Mucosa of rectum (tissue), 2 donors: Measurements from ENCODE around the gene EFL1.
"Not testable (repeated sequence)": the region's sequence is repeated elsewhere in the genome, so short reads cannot be mapped to it uniquely, and the experiment has no call there.

Experiments used
- H3K27ac ChIP-seq, 2 donors: one replicate each; pipeline ENCODE4 v1.7.0; 2013; ENCODE audit warnings: inconsistent platforms in 2 of 2, low read depth in 2 of 2, low read length in 2 of 2
- H3K27me3 ChIP-seq, 2 donors: one replicate each; pipeline ENCODE4 v1.7.0; 2013; ENCODE audit warnings: low read length in 2 of 2; ENCODE audit not compliant: control insufficient read depth in 2 of 2, insufficient read depth in 2 of 2
- H3K36me3 ChIP-seq, 2 donors: one replicate each; pipeline ENCODE4 v1.7.0; 2013; ENCODE audit warnings: low read length in 2 of 2; ENCODE audit not compliant: control insufficient read depth in 2 of 2, insufficient read depth in 2 of 2
- H3K4me1 ChIP-seq, 2 donors: one replicate each; pipeline ENCODE4 v1.7.0; 2013; ENCODE audit warnings: low read length in 2 of 2, mild to moderate bottlenecking in 1 of 2; ENCODE audit not compliant: control insufficient read depth in 2 of 2, insufficient read depth in 2 of 2
- H3K4me3 ChIP-seq, 2 donors: one replicate each; pipeline ENCODE4 v1.7.0; 2013; ENCODE audit warnings: low read length in 2 of 2
- H3K9ac ChIP-seq, 2 donors: one replicate each; pipeline ENCODE4 v1.7.0; 2013; ENCODE audit warnings: low read length in 2 of 2, low read depth in 1 of 2, mild to moderate bottlenecking in 1 of 2
- H3K9me3 ChIP-seq, 2 donors: one replicate each; pipeline ENCODE4 v1.7.0; 2013; ENCODE audit warnings: low read length in 2 of 2; ENCODE audit not compliant: control insufficient read depth in 2 of 2
- donor health status: healthy.
- donor health status: Normal muscosa, but diverticular disease.

Gene EFL1

GRCh38 chr15:82300883-82301282 lies 38.3 kb upstream of the EFL1 start:
- Histone ChIP-seq H3K27me3 (no peaks in the 10 kb centered on the region), H3K4me3 (no peak overlapping the region), H3K36me3 (no peaks in the 10 kb centered on the region), H3K27ac (no peak overlapping the region), H3K9me3 (no peaks in the 10 kb centered on the region), H3K4me1 (peaks cover 0 to 2% of the 10 kb centered on the region in 2 donors), H3K9ac (no peak overlapping the region)

GRCh38 chr15:82300326-82300725 lies 37.8 kb upstream of the EFL1 start:
- not testable (repeated sequence) for H3K4me1 ChIP-seq, H3K4me3 ChIP-seq, H3K36me3 ChIP-seq, H3K9me3 ChIP-seq, H3K9ac ChIP-seq, H3K27ac ChIP-seq, H3K27me3 ChIP-seq

GRCh38 chr15:82299511-82299914 lies 37.0 kb upstream of the EFL1 start:
- H3K27me3 ChIP-seq, H3K4me1 ChIP-seq, H3K4me3 ChIP-seq, H3K27ac ChIP-seq, H3K9ac ChIP-seq, H3K9me3 ChIP-seq, H3K36me3 ChIP-seq: not testable (repeated sequence)

- no peaks in the 10 kb centered on the region for H3K9me3 ChIP-seq
- no peak overlapping the region for H3K4me3 ChIP-seq
- H3K36me3 ChIP-seq, result no peaks in the 10 kb centered on the region
- H3K27me3 ChIP-seq, result no peaks in the 10 kb centered on the region
- no peak overlapping the region for H3K27ac ChIP-seq
- no peak overlapping the region for H3K9ac ChIP-seq
- peaks cover 0 to 2% of the 10 kb centered on the region in 2 donors for H3K4me1 ChIP-seq
These were observed 36.0 kb upstream of the EFL1 start for GRCh38 chr15:82298520-82298919.

- no peaks in the 10 kb centered on the region for H3K36me3 ChIP-seq
- H3K4me1 ChIP-seq, result peaks cover 0 to 2% of the 10 kb centered on the region in 2 donors
- H3K9me3 ChIP-seq, result no peaks in the 10 kb centered on the region
- H3K27me3 ChIP-seq, result no peaks in the 10 kb centered on the region
- no peak overlapping the region for H3K27ac ChIP-seq
- no peak overlapping the region for H3K4me3 ChIP-seq
- no peak overlapping the region for H3K9ac ChIP-seq
These were observed 35.5 kb upstream of the EFL1 start for GRCh38 chr15:82298032-82298431.

- H3K27me3 ChIP-seq, result no peaks in the 10 kb centered on the region
- H3K36me3 ChIP-seq, result no peaks in the 10 kb centered on the region
- no peaks in the 10 kb centered on the region for H3K9me3 ChIP-seq
- H3K4me3 ChIP-seq, result no peak overlapping the region
- H3K9ac ChIP-seq, result no peak overlapping the region
- H3K4me1 ChIP-seq, result peaks cover 0 to 2% of the 10 kb centered on the region in 2 donors
- no peak overlapping the region for H3K27ac ChIP-seq
These were observed 35.0 kb upstream of the EFL1 start for GRCh38 chr15:82297546-82297945.

- Histone ChIP-seq H3K9me3 (no peaks in the 10 kb centered on the region), H3K9ac (no peak overlapping the region), H3K4me3 (no peak overlapping the region), H3K4me1 (peaks cover 0 to 2% of the 10 kb centered on the region in 2 donors), H3K27me3 (no peaks in the 10 kb centered on the region), H3K36me3 (no peaks in the 10 kb centered on the region), H3K27ac (no peak overlapping the region)
These were observed 31.6 kb upstream of the EFL1 start for GRCh38 chr15:82294061-82294690.

GRCh38 chr15:82292271-82292670 lies 29.7 kb upstream of the EFL1 start:
- no peaks in the 10 kb centered on the region for H3K27me3 ChIP-seq

GRCh38 chr15:82288202-82288601 lies 25.7 kb upstream of the EFL1 start:
- H3K27ac ChIP-seq, H3K4me3 ChIP-seq, H3K27me3 ChIP-seq, H3K9ac ChIP-seq, H3K36me3 ChIP-seq, H3K4me1 ChIP-seq, H3K9me3 ChIP-seq: not testable (repeated sequence)

More at GRCh38 chr15:82292271-82292670, 29.7 kb upstream of the EFL1 start:
- Histone ChIP-seq H3K36me3 (no peaks in the 10 kb centered on the region), H3K4me1 (no peaks in the 10 kb centered on the region), H3K27ac (no peak overlapping the region), H3K9me3 (no peaks in the 10 kb centered on the region), H3K4me3 (no peak overlapping the region), H3K9ac (no peak overlapping the region)

- peak overlapping the region in 1 of 2 donors; percentile 9 for H3K27ac ChIP-seq
- not testable (repeated sequence) for H3K4me3 ChIP-seq, H3K27me3 ChIP-seq, H3K4me1 ChIP-seq, H3K9me3 ChIP-seq, H3K9ac ChIP-seq, H3K36me3 ChIP-seq
These were observed 23.9 kb upstream of the EFL1 start for GRCh38 chr15:82286475-82286874.

- H3K4me1 ChIP-seq, H3K36me3 ChIP-seq, H3K9ac ChIP-seq, H3K27me3 ChIP-seq, H3K9me3 ChIP-seq, H3K27ac ChIP-seq, H3K4me3 ChIP-seq: not testable (repeated sequence)
These were observed 21.8 kb upstream of the EFL1 start for GRCh38 chr15:82284381-82284780.
